HUES6 (cell line): ENCODE results near the gene MEIS3.

Experiments used
- H3K27ac ChIP-seq: 2 replicates; pipeline ENCODE4 v1.7.0; 2013; ENCODE audit warnings: low read depth, mild to moderate bottlenecking, low read length, inconsistent platforms
- H3K27me3 ChIP-seq: 2 replicates; pipeline ENCODE4 v1.6.1; 2013; ENCODE audit warnings: low read length; ENCODE audit not compliant: control insufficient read depth, insufficient read depth
- H3K36me3 ChIP-seq: 2 replicates; pipeline ENCODE4 v1.6.1; 2013; ENCODE audit warnings: low read length; ENCODE audit not compliant: control insufficient read depth, insufficient read depth
- H3K4me1 ChIP-seq: 2 replicates; pipeline ENCODE4 v1.6.1; 2013; ENCODE audit warnings: low read length; ENCODE audit not compliant: control insufficient read depth, insufficient read depth
- H3K4me3 ChIP-seq: 2 replicates; pipeline ENCODE4 v1.5.1; 2013; ENCODE audit warnings: low read depth, low read length
- H3K9ac ChIP-seq: one replicate; pipeline ENCODE4 v1.6.1; 2013; ENCODE audit warnings: mild to moderate bottlenecking, low read length
- H3K9me3 ChIP-seq: 2 replicates; pipeline ENCODE4 v1.6.1; 2013; ENCODE audit warnings: low read depth, low read length; ENCODE audit not compliant: control insufficient read depth, insufficient read depth

The MEIS3 gene

GRCh38 chr19:47435196-47435595 lies 15.9 kb upstream of the MEIS3 start:
- peaks cover 8% of the 10 kb centered on the region for H3K27me3 ChIP-seq
- H3K9ac ChIP-seq, result no peak overlapping the region
- no peaks in the 10 kb centered on the region for H3K36me3 ChIP-seq
- no peaks in the 10 kb centered on the region for H3K9me3 ChIP-seq
- H3K4me1 ChIP-seq, result peaks cover under 1% of the 10 kb centered on the region; the same call in 1 of the 2 replicates
- no peak overlapping the region for H3K27ac ChIP-seq
- H3K4me3 ChIP-seq, result no peak overlapping the region

- Histone ChIP-seq H3K4me3 (no peak overlapping the region), H3K4me1 (peaks cover 6% of the 10 kb centered on the region; the same call in 1 of the 2 replicates), H3K9ac (no peak overlapping the region), H3K9me3 (no peaks in the 10 kb centered on the region), H3K27ac (no peak overlapping the region), H3K36me3 (no peaks in the 10 kb centered on the region), H3K27me3 (peaks cover 20% of the 10 kb centered on the region)
Measured at GRCh38 chr19:47434088-47434487, 14.8 kb upstream of the MEIS3 start.

- Histone ChIP-seq H3K4me3 (no peak overlapping the region), H3K36me3 (no peaks in the 10 kb centered on the region), H3K9ac (no peak overlapping the region), H3K4me1 (peaks cover 11% of the 10 kb centered on the region; the same call in 1 of the 2 replicates), H3K27me3 (peaks cover 21% of the 10 kb centered on the region), H3K9me3 (no peaks in the 10 kb centered on the region), H3K27ac (no peak overlapping the region)
Measured at GRCh38 chr19:47433121-47433520, 13.8 kb upstream of the MEIS3 start.

- no peak overlapping the region for H3K4me3 ChIP-seq
- H3K4me1 ChIP-seq, result peaks cover 15% of the 10 kb centered on the region; the same call in 1 of the 2 replicates
- H3K27ac ChIP-seq, result no peak overlapping the region
- H3K9ac ChIP-seq, result no peak overlapping the region
- H3K9me3 ChIP-seq, result no peaks in the 10 kb centered on the region
- H3K27me3 ChIP-seq, result peaks cover 21% of the 10 kb centered on the region
- H3K36me3 ChIP-seq, result no peaks in the 10 kb centered on the region
Measured at GRCh38 chr19:47432499-47432898, 13.2 kb upstream of the MEIS3 start.

GRCh38 chr19:47432091-47432490 lies 12.8 kb upstream of the MEIS3 start:
- Histone ChIP-seq H3K4me3 (no peak overlapping the region), H3K9me3 (no peaks in the 10 kb centered on the region)

GRCh38 chr19:47430041-47430802 lies 10.9 kb upstream of the MEIS3 start:
- H3K27ac ChIP-seq, result no peak overlapping the region
- H3K27me3 ChIP-seq, result peaks cover 21% of the 10 kb centered on the region
- peak overlapping the region; percentile 74 for H3K9ac ChIP-seq
- H3K4me1 ChIP-seq, result peaks cover 20% of the 10 kb centered on the region
- no peaks in the 10 kb centered on the region for H3K36me3 ChIP-seq
- peak overlapping the region; percentile 55 for H3K4me3 ChIP-seq
- no peaks in the 10 kb centered on the region for H3K9me3 ChIP-seq

More at GRCh38 chr19:47432091-47432490, 12.8 kb upstream of the MEIS3 start:
- Histone ChIP-seq H3K27me3 (peaks cover 21% of the 10 kb centered on the region), H3K9ac (no peak overlapping the region), H3K4me1 (peaks cover 18% of the 10 kb centered on the region), H3K36me3 (no peaks in the 10 kb centered on the region), H3K27ac (no peak overlapping the region)

GRCh38 chr19:47429140-47429793 lies 9.9 kb upstream of the MEIS3 start:
- Histone ChIP-seq H3K9ac (no peak overlapping the region), H3K4me3 (peak overlapping the region; percentile 55), H3K9me3 (no peaks in the 10 kb centered on the region), H3K27ac (no peak overlapping the region), H3K36me3 (no peaks in the 10 kb centered on the region), H3K27me3 (peaks cover 21% of the 10 kb centered on the region), H3K4me1 (peaks cover 20% of the 10 kb centered on the region)

- Histone ChIP-seq H3K9ac (peak overlapping the region; percentile 48), H3K4me1 (peaks cover 25% of the 10 kb centered on the region), H3K9me3 (no peaks in the 10 kb centered on the region), H3K27me3 (peaks cover 29% of the 10 kb centered on the region), H3K27ac (no peak overlapping the region), H3K36me3 (no peaks in the 10 kb centered on the region), H3K4me3 (peak overlapping the region; percentile 57)
Measured at GRCh38 chr19:47428177-47428894, 9.0 kb upstream of the MEIS3 start.

- H3K27me3 ChIP-seq, result peaks cover 37% of the 10 kb centered on the region
- H3K4me3 ChIP-seq, result peak overlapping the region; percentile 57
- peaks cover 31% of the 10 kb centered on the region for H3K4me1 ChIP-seq
- H3K36me3 ChIP-seq, result no peaks in the 10 kb centered on the region
- H3K9me3 ChIP-seq, result no peaks in the 10 kb centered on the region
- H3K9ac ChIP-seq, result peak overlapping the region; percentile 48
- H3K27ac ChIP-seq, result no peak overlapping the region
Measured at GRCh38 chr19:47427241-47428176, 8.2 kb upstream of the MEIS3 start.

- peak overlapping the region; percentile 15 for H3K9ac ChIP-seq
- H3K27ac ChIP-seq, result no peak overlapping the region
- no peak overlapping the region; the same call in 1 of the 2 replicates for H3K4me3 ChIP-seq
- peaks cover 39% of the 10 kb centered on the region for H3K4me1 ChIP-seq
- no peaks in the 10 kb centered on the region for H3K36me3 ChIP-seq
- H3K9me3 ChIP-seq, result no peaks in the 10 kb centered on the region
- peaks cover 54% of the 10 kb centered on the region for H3K27me3 ChIP-seq
Measured at GRCh38 chr19:47423203-47423882, 4.0 kb upstream of the MEIS3 start.
